Keratinocyte (primary cell): ENCODE measurements around the gene NCKAP1. TPM values are rescaled to one million over a fixed set of nuclear protein-coding genes. Genes with fewer than 3 reads are reported as not detected.
"Not testable (repeated sequence)": the region's sequence is repeated elsewhere in the genome, so short reads cannot be mapped to it uniquely, and the experiment has no call there.

ENCODE experiments used
- DNase-seq: peaks from one replicate; pipeline ENCODE4 v3.0.0-alpha.2; 2011; ENCODE audit warnings: low read depth, missing footprints, low spot score
- FAIRE-seq: peaks from 2 replicates; lab custom pipeline; 2011; peaks lifted over from hg19 to GRCh38; lab: Jason Lieb, UNC
- H2AFZ ChIP-seq: 2 replicates; pipeline ENCODE4 v1.6.0; 2012; ENCODE audit warnings: low read length, control low read depth, inconsistent platforms; ENCODE audit not compliant: control insufficient read depth
- H3K27ac ChIP-seq: 2 replicates; pipeline ENCODE4 v1.5.1; 2011; ENCODE audit warnings: low read length; ENCODE audit not compliant: control insufficient read depth, insufficient read depth
- H3K27me3 ChIP-seq: 3 replicates; pipeline ENCODE4 v1.6.0; 2011; ENCODE audit warnings: low read length; ENCODE audit not compliant: control insufficient read depth, insufficient read depth; ENCODE audit errors: extremely low read depth
- H3K36me3 ChIP-seq, 2 experiments: 2 replicates in 1 of 2; 3 replicates in 1 of 2; pipeline ENCODE4 v1.5.1; 2011; ENCODE audit warnings: low read length in 2 of 2, mild to moderate bottlenecking in 1 of 2; ENCODE audit not compliant: control insufficient read depth in 2 of 2, insufficient read depth in 2 of 2; ENCODE audit errors: extremely low read depth in 1 of 2
- H3K4me1 ChIP-seq: 3 replicates; pipeline ENCODE4 v1.5.1; 2011; ENCODE audit warnings: low read length; ENCODE audit not compliant: control insufficient read depth, insufficient read depth; ENCODE audit errors: extremely low read depth
- H3K4me2 ChIP-seq: 3 replicates; pipeline ENCODE4 v1.6.0; 2011; ENCODE audit warnings: low read depth, low read length; ENCODE audit not compliant: control insufficient read depth, insufficient read depth; ENCODE audit errors: extremely low read depth
- H3K4me3 ChIP-seq, 3 experiments: fragments of 200-600 bp in 1 of 3; sonication (generic) in 1 of 3; 2 replicates in 2 of 3; 3 replicates in 1 of 3; pipeline ENCODE4 v1.5.1; 2011 to 2016; ENCODE audit warnings: low read length in 3 of 3, mild to moderate bottlenecking in 3 of 3, control low read depth in 2 of 3, inconsistent platforms in 1 of 3, low read depth in 1 of 3, mixed read lengths in 1 of 3, mixed run types in 1 of 3, moderate library complexity in 1 of 3; ENCODE audit not compliant: control insufficient read depth in 2 of 3, insufficient read depth in 2 of 3; ENCODE audit errors: extremely low read depth in 1 of 3
- H3K79me2 ChIP-seq: 2 replicates; pipeline ENCODE4 v1.6.0; 2012; ENCODE audit warnings: low read length; ENCODE audit not compliant: control insufficient read depth, insufficient read depth
- H3K9ac ChIP-seq: 3 replicates; pipeline ENCODE4 v1.6.0; 2011; ENCODE audit warnings: low read length; ENCODE audit not compliant: control insufficient read depth, insufficient read depth; ENCODE audit errors: extremely low read depth
- H3K9me1 ChIP-seq: 3 replicates; pipeline ENCODE4 v1.6.0; 2011; ENCODE audit warnings: low read length; ENCODE audit not compliant: control insufficient read depth, insufficient read depth; ENCODE audit errors: extremely low read depth
- H3K9me3 ChIP-seq: 2 replicates; pipeline ENCODE4 v1.5.1; 2012; ENCODE audit warnings: low read depth, low read length; ENCODE audit not compliant: control insufficient read depth
- H4K20me1 ChIP-seq: 3 replicates; pipeline ENCODE4 v1.6.0; 2011; ENCODE audit warnings: low read length; ENCODE audit not compliant: control insufficient read depth, insufficient read depth; ENCODE audit errors: extremely low read depth
- EZH2 ChIP-seq: IDR thresholded peaks from one replicate; pipeline ENCODE4 v1.6.1; 2012; ENCODE audit warnings: inconsistent platforms, mild to moderate bottlenecking, low read length, moderate library complexity
- dilution Hi-C: fragments of 300-500 bp; cut with MboI; formaldehyde crosslinking; loops from one replicate; pipeline ENCODE4 v1.7.0; 2020; ENCODE audit warnings: low sequenced_read_pairs; ENCODE audit not compliant: extremely low pct_ligation_motif_present
- polyA plus RNA-seq, 5 experiments: library from polyadenylated mRNA; depleted of rRNA in 3 of 5; stranded (reverse) in 3 of 5; stranded (forward) in 1 of 5; unstranded in 1 of 5; fragments of >200 nt; gene quantifications; 1 replicate in 1 of 5; 2 replicates in 3 of 5; 3 replicates in 1 of 5; pipeline versions ENCODE4 v1.2.1 to v1.2.3, GENCODE V29; 2011 to 2012; ENCODE audit warnings: missing spikeins in 2 of 5, low read depth in 1 of 5, low replicate concordance in 1 of 5
- TF ChIP-seq, protein P1 (sequence below), 3 experiments: IDR thresholded peaks in 1 of 3; conservative IDR thresholded peaks in 1 of 3; optimal IDR thresholded peaks in 1 of 3; 2 replicates in 2 of 3; 3 replicates in 1 of 3; pipeline versions ENCODE3 to v1.5.1; 2011; ENCODE audit warnings: low read length in 3 of 3, mild to moderate bottlenecking in 3 of 3, moderate library complexity in 2 of 3, control low read depth in 1 of 3, inconsistent platforms in 1 of 3; ENCODE audit not compliant: insufficient read depth in 2 of 3; ENCODE audit errors: extremely low read depth in 1 of 3

The NCKAP1 gene
- polyA plus RNA-seq, 1 donor (not counting 4 experiments of a cell fraction or from before 2014, with no cell fraction given) = 207 TPM

- Histone ChIP-seq H3K9ac (no peak overlapping the region), H4K20me1 (no peaks in the 10 kb centered on the region)
Measured at GRCh38 chr2:183019718-183020442, 18.4 kb downstream of the NCKAP1 start.

GRCh38 chr2:183017845-183018244, 20.4 kb downstream of the NCKAP1 start:
- H4K20me1 ChIP-seq, H3K9me1 ChIP-seq, H3K27me3 ChIP-seq, H3K4me2 ChIP-seq, H3K27ac ChIP-seq, FAIRE-seq, H3K9ac ChIP-seq, H3K36me3 ChIP-seq, H3K4me3 ChIP-seq, DNase-seq, H2AFZ ChIP-seq, dilution Hi-C loops, H3K9me3 ChIP-seq: not testable (repeated sequence)
- peaks cover 94% of the 10 kb centered on the region for H3K79me2 ChIP-seq
- H3K4me1 ChIP-seq = peaks cover 27% of the 10 kb centered on the region

More at GRCh38 chr2:183019718-183020442, 18.4 kb downstream of the NCKAP1 start:
- H3K9me3 ChIP-seq = no peaks in the 10 kb centered on the region
- H2AFZ ChIP-seq = no peak overlapping the region
- no peaks in the 10 kb centered on the region for H3K27me3 ChIP-seq
- H3K4me1 ChIP-seq = peaks cover 27% of the 10 kb centered on the region
- H3K27ac ChIP-seq = peak overlapping the region; percentile 28
- dilution Hi-C loops = no loop called here
- TF ChIP-seq, protein P1, sequence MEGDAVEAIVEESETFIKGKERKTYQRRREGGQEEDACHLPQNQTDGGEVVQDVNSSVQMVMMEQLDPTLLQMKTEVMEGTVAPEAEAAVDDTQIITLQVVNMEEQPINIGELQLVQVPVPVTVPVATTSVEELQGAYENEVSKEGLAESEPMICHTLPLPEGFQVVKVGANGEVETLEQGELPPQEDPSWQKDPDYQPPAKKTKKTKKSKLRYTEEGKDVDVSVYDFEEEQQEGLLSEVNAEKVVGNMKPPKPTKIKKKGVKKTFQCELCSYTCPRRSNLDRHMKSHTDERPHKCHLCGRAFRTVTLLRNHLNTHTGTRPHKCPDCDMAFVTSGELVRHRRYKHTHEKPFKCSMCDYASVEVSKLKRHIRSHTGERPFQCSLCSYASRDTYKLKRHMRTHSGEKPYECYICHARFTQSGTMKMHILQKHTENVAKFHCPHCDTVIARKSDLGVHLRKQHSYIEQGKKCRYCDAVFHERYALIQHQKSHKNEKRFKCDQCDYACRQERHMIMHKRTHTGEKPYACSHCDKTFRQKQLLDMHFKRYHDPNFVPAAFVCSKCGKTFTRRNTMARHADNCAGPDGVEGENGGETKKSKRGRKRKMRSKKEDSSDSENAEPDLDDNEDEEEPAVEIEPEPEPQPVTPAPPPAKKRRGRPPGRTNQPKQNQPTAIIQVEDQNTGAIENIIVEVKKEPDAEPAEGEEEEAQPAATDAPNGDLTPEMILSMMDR (optimal IDR thresholded peaks at IDR 0.05 in 1 of 3, IDR thresholded peaks at IDR 0.05 in 1 of 3, conservative IDR thresholded peaks at IDR 0.05 in 1 of 3; ENCODE audit: extremely low read depth in 1 of 3, insufficient read depth in 2 of 3, low read length in 3 of 3) = no peak
- no peak for TF ChIP-seq EZH2
- no peak overlapping the region for H3K4me3 ChIP-seq
- peak; percentile 88 for FAIRE-seq
- H3K79me2 ChIP-seq = peaks cover 94% of the 10 kb centered on the region
- peaks cover 0 to 8% of the 10 kb centered on the region in 2 experiments for H3K36me3 ChIP-seq
- DNase-seq = peak; percentile 48
- peak overlapping the region; percentile 33 for H3K4me2 ChIP-seq
- no peaks in the 10 kb centered on the region for H3K9me1 ChIP-seq
